ENCODE results near the gene ZNF532.

DNA sequence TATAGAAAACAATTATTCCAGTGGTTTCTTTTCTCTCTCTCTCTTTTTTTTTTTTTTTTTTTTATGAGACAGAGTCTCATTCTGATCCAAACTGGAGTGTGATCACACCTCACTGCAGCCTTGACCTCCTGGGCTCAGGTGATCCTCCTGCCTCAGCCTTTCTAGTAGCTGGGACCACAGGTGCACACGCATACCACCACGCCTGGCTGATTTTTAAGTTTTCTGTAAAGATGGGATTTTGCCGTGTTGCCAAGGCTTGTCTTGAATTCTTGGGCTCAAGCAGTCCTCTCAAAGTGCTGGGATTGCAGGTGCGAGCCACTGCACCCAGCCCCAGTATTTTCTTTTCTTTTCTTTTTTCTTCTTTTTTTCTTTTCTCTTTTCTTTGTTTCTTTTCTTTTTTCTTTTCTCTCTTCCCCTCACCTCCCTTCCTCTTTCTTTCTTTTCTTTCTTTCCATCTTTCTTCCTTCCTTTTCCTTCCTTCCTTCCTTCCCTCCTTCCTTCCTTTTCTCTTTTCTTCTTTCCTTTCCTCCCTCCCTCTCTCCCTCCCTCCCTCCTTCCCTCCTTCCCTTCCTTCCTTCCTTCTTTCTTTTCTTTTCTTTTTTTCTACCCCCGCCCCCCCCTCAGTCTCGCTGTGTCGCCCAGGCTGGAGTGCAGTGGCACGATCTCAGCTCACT is 76.9 kb downstream of the ZNF532 start:
- no peak for TF ChIP-seq EZH2 (IDR thresholded peaks at IDR 0.05)
- TF ChIP-seq, protein P1, sequence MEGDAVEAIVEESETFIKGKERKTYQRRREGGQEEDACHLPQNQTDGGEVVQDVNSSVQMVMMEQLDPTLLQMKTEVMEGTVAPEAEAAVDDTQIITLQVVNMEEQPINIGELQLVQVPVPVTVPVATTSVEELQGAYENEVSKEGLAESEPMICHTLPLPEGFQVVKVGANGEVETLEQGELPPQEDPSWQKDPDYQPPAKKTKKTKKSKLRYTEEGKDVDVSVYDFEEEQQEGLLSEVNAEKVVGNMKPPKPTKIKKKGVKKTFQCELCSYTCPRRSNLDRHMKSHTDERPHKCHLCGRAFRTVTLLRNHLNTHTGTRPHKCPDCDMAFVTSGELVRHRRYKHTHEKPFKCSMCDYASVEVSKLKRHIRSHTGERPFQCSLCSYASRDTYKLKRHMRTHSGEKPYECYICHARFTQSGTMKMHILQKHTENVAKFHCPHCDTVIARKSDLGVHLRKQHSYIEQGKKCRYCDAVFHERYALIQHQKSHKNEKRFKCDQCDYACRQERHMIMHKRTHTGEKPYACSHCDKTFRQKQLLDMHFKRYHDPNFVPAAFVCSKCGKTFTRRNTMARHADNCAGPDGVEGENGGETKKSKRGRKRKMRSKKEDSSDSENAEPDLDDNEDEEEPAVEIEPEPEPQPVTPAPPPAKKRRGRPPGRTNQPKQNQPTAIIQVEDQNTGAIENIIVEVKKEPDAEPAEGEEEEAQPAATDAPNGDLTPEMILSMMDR (IDR thresholded peaks at IDR 0.05): no peak
